ENCODE data around the gene CDKN3.
"Not testable (repeated sequence)": the region's sequence is repeated elsewhere in the genome, so short reads cannot be mapped to it uniquely, and the experiment has no call there.

CDKN3 gene

GRCh38 chr14:54451121-54451601 is 54.4 kb downstream of the CDKN3 start:
- TF ChIP-seq CTCF (IDR thresholded peaks at IDR 0.05; ENCODE audit: insufficient read depth, low read length, poor library complexity, severe bottlenecking): no peak
- DNase-seq (ENCODE audit: extremely low read depth, insufficient read length): no peak
- Histone ChIP-seq H3K4me3 (replicated peaks; ENCODE audit: low read depth, low read length) (no peak overlapping the region), H3K36me3 (ENCODE audit: control insufficient read depth, insufficient read depth, low read length) (no peaks in the 10 kb centered on the region), H3K27me3 (replicated peaks; ENCODE audit: control insufficient read depth, insufficient read depth, low read length) (no peaks in the 10 kb centered on the region)

GRCh38 chr14:54451961-54452360 is 55.2 kb downstream of the CDKN3 start:
- H3K36me3 ChIP-seq (ENCODE audit: control insufficient read depth, insufficient read depth, low read length): no peaks in the 10 kb centered on the region
- no peaks in the 10 kb centered on the region for H3K27me3 ChIP-seq (replicated peaks; ENCODE audit: control insufficient read depth, insufficient read depth, low read length)
- no peak overlapping the region for H3K4me3 ChIP-seq (replicated peaks; ENCODE audit: low read depth, low read length)
- no peak for TF ChIP-seq CTCF (IDR thresholded peaks at IDR 0.05; ENCODE audit: insufficient read depth, low read length, poor library complexity, severe bottlenecking)
- DNase-seq (ENCODE audit: extremely low read depth, insufficient read length): no peak

- TF ChIP-seq CTCF (IDR thresholded peaks at IDR 0.05; ENCODE audit: insufficient read depth, low read length, poor library complexity, severe bottlenecking): no peak
- no peaks in the 10 kb centered on the region for H3K36me3 ChIP-seq (ENCODE audit: control insufficient read depth, insufficient read depth, low read length)
- H3K4me3 ChIP-seq (replicated peaks; ENCODE audit: low read depth, low read length): no peak overlapping the region
- no peaks in the 10 kb centered on the region for H3K27me3 ChIP-seq (replicated peaks; ENCODE audit: control insufficient read depth, insufficient read depth, low read length)
- DNase-seq (ENCODE audit: extremely low read depth, insufficient read length): no peak
These were observed 56.4 kb downstream of the CDKN3 start for GRCh38 chr14:54453252-54453651.

GRCh38 chr14:54453990-54454389 is 57.2 kb downstream of the CDKN3 start:
- H3K27me3 ChIP-seq (replicated peaks; ENCODE audit: control insufficient read depth, insufficient read depth, low read length); H3K36me3 ChIP-seq (ENCODE audit: control insufficient read depth, insufficient read depth, low read length); H3K4me3 ChIP-seq (replicated peaks; ENCODE audit: low read depth, low read length); DNase-seq (ENCODE audit: extremely low read depth, insufficient read length): not testable (repeated sequence)

- no peak overlapping the region for H3K4me3 ChIP-seq (replicated peaks; ENCODE audit: low read depth, low read length)
- DNase-seq (ENCODE audit: extremely low read depth, insufficient read length): no peak
- no peak for TF ChIP-seq CTCF (IDR thresholded peaks at IDR 0.05; ENCODE audit: insufficient read depth, low read length, poor library complexity, severe bottlenecking)
- no peaks in the 10 kb centered on the region for H3K36me3 ChIP-seq (ENCODE audit: control insufficient read depth, insufficient read depth, low read length)
- no peaks in the 10 kb centered on the region for H3K27me3 ChIP-seq (replicated peaks; ENCODE audit: control insufficient read depth, insufficient read depth, low read length)
These were observed 58.6 kb downstream of the CDKN3 start for GRCh38 chr14:54455363-54455762.

GRCh38 chr14:54456820-54457608 is 60.2 kb downstream of the CDKN3 start:
- H3K36me3 ChIP-seq (ENCODE audit: control insufficient read depth, insufficient read depth, low read length); H3K4me3 ChIP-seq (replicated peaks; ENCODE audit: low read depth, low read length); DNase-seq (ENCODE audit: extremely low read depth, insufficient read length); H3K27me3 ChIP-seq (replicated peaks; ENCODE audit: control insufficient read depth, insufficient read depth, low read length): not testable (repeated sequence)

GRCh38 chr14:54457609-54457996 is 60.8 kb downstream of the CDKN3 start:
- no peak for DNase-seq (ENCODE audit: extremely low read depth, insufficient read length)
- Histone ChIP-seq H3K27me3 (replicated peaks; ENCODE audit: control insufficient read depth, insufficient read depth, low read length) (no peaks in the 10 kb centered on the region), H3K4me3 (replicated peaks; ENCODE audit: low read depth, low read length) (no peak overlapping the region), H3K36me3 (ENCODE audit: control insufficient read depth, insufficient read depth, low read length) (no peaks in the 10 kb centered on the region)
- no peak for TF ChIP-seq CTCF (IDR thresholded peaks at IDR 0.05; ENCODE audit: insufficient read depth, low read length, poor library complexity, severe bottlenecking)

GRCh38 chr14:54458536-54458935 is 61.7 kb downstream of the CDKN3 start:
- not testable (repeated sequence) for DNase-seq (ENCODE audit: extremely low read depth, insufficient read length); H3K36me3 ChIP-seq (ENCODE audit: control insufficient read depth, insufficient read depth, low read length); H3K4me3 ChIP-seq (replicated peaks; ENCODE audit: low read depth, low read length); H3K27me3 ChIP-seq (replicated peaks; ENCODE audit: control insufficient read depth, insufficient read depth, low read length)
